Osteocyte (in vitro differentiated cells): Measurements from ENCODE around the gene GOLGA8K. TPM values are rescaled to one million over a fixed set of nuclear protein-coding genes. Genes with fewer than 3 reads are reported as not detected.
"Not testable (repeated sequence)": the region's sequence is repeated elsewhere in the genome, so short reads cannot be mapped to it uniquely, and the experiment has no call there.

ENCODE experiments used
- DNase-seq: peaks from one replicate; pipeline ENCODE4 v3.0.0; 2021; ENCODE audit warnings: mixed read lengths; ENCODE audit not compliant: unreplicated experiment; ENCODE audit errors: extremely low spot score
- H3K27ac Mint-ChIP-seq: one replicate; pipeline ENCODE4 v1.8.0; 2021; ENCODE audit warnings: mild to moderate bottlenecking, mixed read lengths; ENCODE audit not compliant: unreplicated experiment
- H3K27me3 Mint-ChIP-seq: one replicate; pipeline ENCODE4 v1.8.0; 2021; ENCODE audit warnings: mixed read lengths; ENCODE audit not compliant: unreplicated experiment
- H3K36me3 Mint-ChIP-seq: one replicate; pipeline ENCODE4 v1.8.0; 2021; ENCODE audit warnings: mixed read lengths; ENCODE audit not compliant: unreplicated experiment
- H3K4me1 Mint-ChIP-seq: one replicate; pipeline ENCODE4 v1.8.0; 2021; ENCODE audit warnings: mixed read lengths; ENCODE audit not compliant: unreplicated experiment
- H3K4me3 Mint-ChIP-seq: one replicate; pipeline ENCODE4 v1.8.0; 2021; ENCODE audit warnings: mild to moderate bottlenecking, moderate library complexity, mixed read lengths; ENCODE audit not compliant: unreplicated experiment
- H3K9me3 Mint-ChIP-seq: one replicate; pipeline ENCODE4 v1.8.0; 2021; ENCODE audit warnings: mixed read lengths; ENCODE audit not compliant: unreplicated experiment
- total RNA-seq: library from RNA; stranded (reverse); gene quantifications from 2 replicates; pipeline ENCODE4 v1.2.1, GENCODE V29; 2021

GOLGA8K gene
- total RNA-seq, 1 donor from 2014 or later: 0.75 TPM

DNA sequence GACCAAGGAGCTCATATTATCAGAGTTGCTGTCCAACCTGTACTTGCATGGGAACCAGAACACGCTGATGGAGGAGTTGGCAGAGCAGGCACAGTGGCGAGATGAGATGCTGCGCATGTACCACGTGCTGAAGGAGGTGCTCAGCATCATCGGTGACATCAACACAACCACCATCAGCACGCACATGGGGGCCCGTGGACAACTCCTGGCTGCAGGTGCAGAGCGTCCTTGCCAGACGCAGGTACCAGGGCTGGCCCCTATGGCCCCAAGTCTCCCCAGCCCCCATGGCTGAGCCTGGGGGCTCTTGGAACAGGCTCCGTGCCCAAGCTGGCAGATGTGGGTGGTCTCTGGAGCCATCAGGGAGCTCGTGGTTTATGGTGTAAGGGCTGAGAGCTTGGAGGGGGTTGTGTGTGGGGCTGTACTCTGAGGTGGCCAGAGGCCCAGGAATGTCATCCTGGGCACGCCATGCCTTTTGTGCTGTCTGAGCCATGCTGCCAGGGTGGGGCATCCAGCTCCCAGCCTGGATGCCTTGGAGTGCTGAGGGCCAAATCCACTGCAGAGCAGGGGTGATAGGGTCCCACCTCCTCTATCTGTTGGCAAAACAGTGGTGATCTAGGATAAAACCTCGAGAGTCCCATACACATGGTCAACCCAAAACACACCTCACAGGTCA is 17.1 kb downstream of the GOLGA8K start:
- DNase-seq, H3K27me3 Mint-ChIP-seq, H3K27ac Mint-ChIP-seq, H3K4me3 Mint-ChIP-seq, H3K9me3 Mint-ChIP-seq, H3K4me1 Mint-ChIP-seq, H3K36me3 Mint-ChIP-seq: not testable (repeated sequence)

DNA sequence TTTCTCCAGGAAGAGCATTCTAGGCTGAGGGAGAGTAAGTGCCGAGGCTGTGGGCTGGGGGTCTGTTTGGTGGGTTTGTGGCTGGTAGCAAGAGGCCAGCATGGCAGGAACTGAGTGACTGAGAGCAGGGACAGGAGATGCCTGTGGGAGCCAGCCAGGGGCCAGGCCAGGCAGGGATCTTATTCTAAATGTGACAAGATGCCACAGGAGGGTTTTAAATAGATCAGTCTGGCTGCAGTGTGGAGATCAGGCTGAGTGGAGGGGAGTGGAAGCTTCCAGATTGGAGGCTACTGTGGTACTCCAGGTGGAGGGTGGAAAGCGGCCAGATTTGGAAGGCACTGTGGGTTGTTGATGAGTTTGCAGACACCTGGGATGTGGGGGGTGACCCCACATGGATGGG is 28.9 kb downstream of the GOLGA8K start:
- not testable (repeated sequence) for H3K36me3 Mint-ChIP-seq, H3K9me3 Mint-ChIP-seq, H3K27me3 Mint-ChIP-seq, H3K4me3 Mint-ChIP-seq, H3K27ac Mint-ChIP-seq, H3K4me1 Mint-ChIP-seq, DNase-seq

DNA sequence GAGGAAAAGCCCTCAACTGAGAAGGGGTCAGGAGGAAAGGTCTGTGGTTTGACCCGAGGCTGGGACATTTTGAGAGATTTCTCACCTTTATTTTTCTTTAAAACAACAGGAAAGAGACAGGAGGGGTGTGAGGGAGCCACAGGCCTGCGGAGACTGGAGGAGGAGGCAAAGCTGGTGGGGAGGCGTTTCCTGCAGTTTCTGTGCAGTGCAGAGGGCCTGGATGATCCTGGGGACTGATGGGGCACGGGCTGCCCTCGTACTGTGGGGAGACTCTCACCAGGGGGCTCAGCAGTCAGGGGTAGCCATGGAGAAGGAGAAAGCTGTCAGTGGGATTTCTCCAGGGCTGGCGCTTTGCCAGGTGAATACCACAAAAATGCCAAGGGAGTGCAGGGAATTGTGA is 29.4 kb downstream of the GOLGA8K start:
- H3K4me1 Mint-ChIP-seq, H3K36me3 Mint-ChIP-seq, H3K27me3 Mint-ChIP-seq, H3K27ac Mint-ChIP-seq, H3K4me3 Mint-ChIP-seq, H3K9me3 Mint-ChIP-seq, DNase-seq: not testable (repeated sequence)

DNA sequence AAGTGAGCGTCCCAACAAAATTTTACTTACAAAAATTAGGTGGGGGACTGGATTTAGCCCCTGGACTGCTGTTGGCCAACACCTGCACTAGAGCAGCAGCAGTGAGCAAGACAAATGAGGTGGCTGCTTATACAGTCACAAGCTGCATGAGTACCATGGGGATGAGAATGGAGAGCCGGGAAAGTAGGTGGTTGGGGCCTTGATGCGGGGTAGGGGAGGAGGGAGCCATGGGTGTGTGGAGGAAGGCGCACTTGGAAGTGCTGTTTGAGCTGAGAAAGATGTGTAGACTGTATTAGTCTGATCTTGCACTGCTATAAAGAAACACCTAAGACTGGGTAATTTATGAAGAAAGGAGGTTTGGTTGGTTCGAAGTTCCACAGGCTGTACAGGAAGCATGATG is 31.0 kb downstream of the GOLGA8K start:
- not testable (repeated sequence) for H3K36me3 Mint-ChIP-seq, H3K4me1 Mint-ChIP-seq, DNase-seq, H3K4me3 Mint-ChIP-seq, H3K27ac Mint-ChIP-seq, H3K9me3 Mint-ChIP-seq, H3K27me3 Mint-ChIP-seq

DNA sequence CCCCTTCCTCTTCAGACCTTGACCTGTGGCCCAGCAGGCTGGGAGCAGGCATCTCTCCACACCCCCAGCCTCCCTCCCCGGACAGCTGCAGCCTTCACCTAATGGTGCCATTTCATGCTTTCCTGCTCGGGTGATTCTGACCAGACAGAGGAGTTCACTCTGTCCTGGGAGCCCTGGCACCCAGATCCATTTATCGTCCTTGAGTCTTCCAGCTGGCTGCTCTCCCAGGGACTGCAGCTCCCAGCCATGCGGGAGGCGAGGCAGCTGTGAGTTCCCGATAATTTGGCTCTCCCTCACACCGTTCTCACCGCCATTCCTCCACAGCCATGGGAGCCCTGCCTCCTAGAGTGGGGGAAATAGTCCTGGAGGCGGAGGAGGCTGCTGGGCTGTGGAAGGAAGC is 32.6 kb downstream of the GOLGA8K start:
- not testable (repeated sequence) for H3K9me3 Mint-ChIP-seq, H3K27me3 Mint-ChIP-seq, H3K4me1 Mint-ChIP-seq, H3K27ac Mint-ChIP-seq, H3K36me3 Mint-ChIP-seq, H3K4me3 Mint-ChIP-seq, DNase-seq

DNA sequence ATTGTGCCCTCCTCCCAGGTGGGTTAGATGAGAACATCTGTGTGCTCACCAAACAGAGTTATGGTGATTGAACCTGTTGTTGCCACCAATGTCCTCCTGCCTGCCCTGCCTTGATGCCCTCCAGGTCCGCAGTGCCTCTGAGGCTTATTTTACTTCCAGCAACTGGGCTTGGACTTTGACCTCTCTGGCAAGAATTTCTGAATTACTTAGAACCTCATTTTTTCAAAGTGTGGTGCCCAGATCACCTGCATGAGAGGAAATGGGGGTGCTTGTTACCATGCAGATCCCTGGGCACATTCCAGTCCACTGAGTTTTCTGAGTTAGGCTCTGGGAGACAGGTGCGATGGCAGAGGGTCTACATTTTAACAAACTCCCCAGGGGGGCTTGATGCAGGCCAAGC is 33.0 kb downstream of the GOLGA8K start:
- H3K36me3 Mint-ChIP-seq, H3K4me1 Mint-ChIP-seq, H3K9me3 Mint-ChIP-seq, H3K27ac Mint-ChIP-seq, DNase-seq, H3K27me3 Mint-ChIP-seq, H3K4me3 Mint-ChIP-seq: not testable (repeated sequence)

DNA sequence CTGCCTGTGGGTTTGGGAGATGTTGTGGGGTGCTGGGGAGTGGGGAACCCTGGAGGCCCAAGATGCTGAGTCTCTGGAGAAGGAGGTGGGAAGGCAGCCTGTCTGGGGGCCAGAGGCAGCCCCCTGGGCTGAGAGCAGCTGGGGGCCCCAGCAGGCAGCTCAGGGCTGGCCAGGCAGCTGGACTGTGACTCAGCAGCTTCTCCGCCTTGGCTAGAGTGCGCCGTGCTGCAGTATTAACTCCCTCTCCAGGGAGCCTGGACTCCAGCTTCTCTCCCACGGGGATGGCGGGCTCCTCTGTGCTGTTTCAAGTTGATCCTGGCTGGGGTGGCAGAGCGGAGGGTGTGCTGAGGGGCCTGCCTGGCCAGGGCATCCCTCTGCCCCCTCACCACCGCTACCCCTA is 36.6 kb downstream of the GOLGA8K start:
- H3K27me3 Mint-ChIP-seq, H3K36me3 Mint-ChIP-seq, DNase-seq, H3K27ac Mint-ChIP-seq, H3K9me3 Mint-ChIP-seq, H3K4me1 Mint-ChIP-seq, H3K4me3 Mint-ChIP-seq: not testable (repeated sequence)

DNA sequence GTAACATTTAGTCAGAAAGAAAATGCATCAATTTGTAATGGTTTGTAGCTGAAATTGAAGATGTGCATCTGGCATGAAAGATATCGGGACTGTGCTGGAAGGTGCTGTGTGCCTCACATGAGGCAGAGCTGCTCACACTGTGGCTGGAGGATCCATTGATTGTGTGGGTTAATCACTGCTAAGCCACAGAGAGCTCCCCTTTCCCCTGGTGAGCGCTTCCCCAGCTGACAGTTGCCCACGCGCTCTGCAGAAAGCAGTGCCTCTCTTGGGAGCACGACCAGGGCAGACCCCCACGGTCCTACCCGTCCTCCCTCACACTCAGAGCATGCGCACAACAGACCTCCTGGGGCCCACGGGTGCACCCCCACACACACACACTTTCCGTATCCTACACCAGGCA is 37.1 kb downstream of the GOLGA8K start:
- not testable (repeated sequence) for H3K4me3 Mint-ChIP-seq, H3K36me3 Mint-ChIP-seq, H3K9me3 Mint-ChIP-seq

DNA sequence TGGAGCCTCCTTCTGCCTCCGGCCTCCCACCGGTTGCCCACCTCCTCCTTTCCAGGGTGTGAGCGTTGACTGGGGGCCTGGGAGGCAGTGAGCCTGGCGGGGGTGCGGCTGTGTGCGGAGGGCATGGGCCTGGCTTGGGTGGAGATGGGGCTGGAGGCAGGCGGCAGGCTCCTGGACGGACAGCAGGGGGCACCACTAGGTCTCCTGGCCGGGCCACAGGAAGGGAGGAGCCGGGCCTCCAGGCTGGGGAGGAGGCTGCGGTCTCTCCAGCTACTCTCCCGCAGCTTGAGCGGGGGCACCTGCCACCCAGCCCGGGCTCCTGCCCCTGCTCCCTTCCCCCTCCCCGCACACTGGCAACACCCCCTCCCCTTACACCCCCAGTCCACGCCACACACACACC is 38.1 kb downstream of the GOLGA8K start:
- not testable (repeated sequence) for H3K9me3 Mint-ChIP-seq, H3K27me3 Mint-ChIP-seq, H3K4me1 Mint-ChIP-seq, H3K27ac Mint-ChIP-seq, H3K4me3 Mint-ChIP-seq, DNase-seq, H3K36me3 Mint-ChIP-seq

More for the DNA sequence above, 37.1 kb downstream of the GOLGA8K start:
- DNase-seq, H3K27ac Mint-ChIP-seq, H3K27me3 Mint-ChIP-seq, H3K4me1 Mint-ChIP-seq: not testable (repeated sequence)

DNA sequence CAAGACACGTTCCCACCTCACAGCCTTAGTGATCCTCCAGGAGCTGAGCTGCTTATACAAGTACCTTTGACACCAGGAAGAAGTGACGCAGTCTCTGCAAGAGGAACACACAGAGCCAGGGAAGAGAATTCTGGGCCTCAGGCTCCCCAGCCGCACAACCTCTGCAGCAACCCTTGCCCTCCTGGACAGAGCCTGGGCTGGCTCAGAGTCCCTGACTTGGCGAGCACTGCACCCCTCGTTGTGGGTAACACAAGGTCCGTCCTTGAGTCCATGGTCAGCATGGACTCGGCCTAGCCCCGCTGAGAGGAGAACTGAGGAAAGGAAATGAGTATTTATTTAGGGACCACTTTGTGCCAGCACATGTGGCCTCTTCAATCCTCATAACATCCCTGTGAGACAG is 39.6 kb downstream of the GOLGA8K start:
- not testable (repeated sequence) for H3K27me3 Mint-ChIP-seq, H3K27ac Mint-ChIP-seq, H3K9me3 Mint-ChIP-seq, H3K36me3 Mint-ChIP-seq, DNase-seq, H3K4me1 Mint-ChIP-seq, H3K4me3 Mint-ChIP-seq

DNA sequence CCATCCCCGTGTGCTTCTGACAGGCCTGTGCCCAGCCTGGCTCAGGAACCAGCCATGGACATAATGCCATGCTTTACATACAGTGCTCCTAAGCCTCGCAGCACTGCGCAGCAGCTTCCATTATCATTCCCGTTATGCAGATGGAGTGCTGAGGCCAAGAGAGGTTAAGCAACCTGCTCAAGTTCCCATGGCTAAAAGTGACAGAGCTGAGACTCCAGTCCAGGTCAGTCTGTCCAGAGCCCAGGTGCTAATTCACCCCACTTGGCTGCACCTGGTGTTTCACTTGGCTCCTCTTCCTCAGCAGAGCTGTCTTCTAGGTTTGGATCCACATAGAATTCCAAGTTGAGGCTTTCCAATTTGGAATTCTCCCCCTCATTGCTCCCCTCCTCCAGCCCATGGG is 41.4 kb downstream of the GOLGA8K start:
- not testable (repeated sequence) for H3K4me1 Mint-ChIP-seq, DNase-seq, H3K9me3 Mint-ChIP-seq, H3K36me3 Mint-ChIP-seq, H3K27me3 Mint-ChIP-seq, H3K4me3 Mint-ChIP-seq, H3K27ac Mint-ChIP-seq

DNA sequence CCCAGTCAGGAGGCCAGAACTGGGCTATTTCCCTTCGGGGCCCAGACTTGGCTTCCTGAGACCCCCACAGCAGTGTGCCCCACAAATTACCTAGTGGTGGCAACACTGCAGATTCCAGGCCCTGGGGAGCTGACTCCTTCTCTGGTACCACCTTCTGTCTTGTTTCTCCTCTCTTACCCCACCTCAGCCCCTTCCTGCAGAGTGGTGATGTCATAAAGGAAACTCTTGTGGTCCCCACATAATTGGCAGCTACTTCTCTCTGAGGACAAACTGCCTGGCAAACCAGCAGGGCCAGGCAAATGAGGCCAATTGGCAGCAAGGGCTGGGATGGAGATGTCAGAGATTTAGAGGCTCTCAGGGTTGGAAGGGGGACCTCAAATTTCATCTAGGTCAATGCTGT is 44.6 kb downstream of the GOLGA8K start:
- not testable (repeated sequence) for H3K4me3 Mint-ChIP-seq, H3K9me3 Mint-ChIP-seq, DNase-seq, H3K27ac Mint-ChIP-seq, H3K36me3 Mint-ChIP-seq, H3K27me3 Mint-ChIP-seq, H3K4me1 Mint-ChIP-seq

DNA sequence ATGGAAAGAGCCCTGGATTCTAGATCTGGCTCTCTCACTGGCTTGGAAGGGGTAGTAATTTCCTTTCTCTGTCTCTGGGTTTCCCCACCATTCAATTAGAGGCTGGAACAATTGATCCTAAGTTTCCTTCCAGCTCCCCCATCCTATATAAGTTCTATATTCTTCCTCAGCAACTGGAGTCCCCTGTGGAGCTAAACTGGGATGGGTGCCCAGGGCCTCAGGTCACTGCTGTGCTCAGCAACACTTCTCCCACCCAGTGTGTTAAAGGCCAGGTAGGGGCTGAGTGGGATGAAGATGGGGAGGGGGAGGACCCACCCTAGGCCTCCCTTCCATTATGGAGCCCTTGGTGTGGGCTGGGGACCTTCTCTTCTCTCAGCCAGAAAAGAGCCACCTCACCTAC is 46.2 kb downstream of the GOLGA8K start:
- not testable (repeated sequence) for H3K4me1 Mint-ChIP-seq, DNase-seq, H3K9me3 Mint-ChIP-seq, H3K4me3 Mint-ChIP-seq, H3K36me3 Mint-ChIP-seq, H3K27me3 Mint-ChIP-seq, H3K27ac Mint-ChIP-seq
